PC-9 (cell line): Measurements from ENCODE around the gene N4BP3. TPM values are rescaled to one million over a fixed set of nuclear protein-coding genes. Genes with fewer than 3 reads are reported as not detected.

Experiments
- BruUV-seq: library from RNA; stranded (reverse); fragments of 400-500 nt; replicated peaks from 2 replicates; lab custom pipeline; 2021; lab: Mats Ljungman, UMichigan
- CTCF ChIA-PET: fragments of 300-600 bp; sonication (Branson Sonifier 250); formaldehyde crosslinking; loops from one replicate; lab custom pipeline; 2022; ENCODE audit warnings: antibody characterized with exemption; lab: Charles Lee
- POLR2A ChIA-PET: fragments of 300-600 bp; sonication (Branson Sonifier 250); formaldehyde crosslinking; loops from one replicate; lab custom pipeline; 2022; ENCODE audit warnings: antibody characterized with exemption; ENCODE audit not compliant: unreplicated experiment; lab: Charles Lee
- DNase-seq, 2 experiments: peaks; one replicate each; pipeline versions ENCODE4 v3.0.0 to v3.0.0-alpha.2; 2015 to 2022; ENCODE audit warnings: mixed read lengths in 1 of 2
- H2AFZ ChIP-seq: fragments of 200-600 bp; sonication (generic); 2 replicates; pipeline ENCODE4 v1.8.1; 2017; ENCODE audit warnings: antibody characterized with exemption
- H3F3A ChIP-seq: fragments of 200-600 bp; sonication (generic); 2 replicates; pipeline ENCODE4 v1.8.1; 2017; ENCODE audit warnings: antibody characterized with exemption, mild to moderate bottlenecking, low read depth; ENCODE audit not compliant: insufficient read depth
- H3K27ac ChIP-seq: fragments of 200-600 bp; sonication (generic); 2 replicates; pipeline ENCODE4 v1.6.1; 2016; ENCODE audit warnings: mixed run types
- H3K27me3 ChIP-seq: fragments of 200-600 bp; sonication (generic); 2 replicates; pipeline ENCODE4 v1.6.1; 2016; ENCODE audit warnings: low read depth, mixed run types; ENCODE audit not compliant: insufficient read depth
- H3K36me3 ChIP-seq: fragments of 200-600 bp; sonication (generic); 2 replicates; pipeline ENCODE4 v1.6.1; 2016; ENCODE audit warnings: low read depth, mixed run types
- H3K4me1 ChIP-seq: fragments of 200-600 bp; sonication (generic); replicated peaks from 2 replicates; pipeline ENCODE4 v1.6.1; 2016; ENCODE audit warnings: mixed run types; ENCODE audit not compliant: insufficient read depth
- H3K4me2 ChIP-seq: fragments of 200-600 bp; sonication (generic); 2 replicates; pipeline ENCODE4 v1.6.1; 2017; ENCODE audit warnings: mixed run types
- H3K4me3 ChIP-seq: fragments of 200-600 bp; sonication (generic); 2 replicates; pipeline ENCODE4 v1.6.1; 2016; ENCODE audit warnings: mixed run types
- H3K79me2 ChIP-seq: fragments of 200-600 bp; sonication (generic); 2 replicates; pipeline ENCODE4 v1.6.1; 2017; ENCODE audit warnings: low read depth, mixed run types
- H3K9me2 ChIP-seq: fragments of 200-600 bp; sonication (generic); 2 replicates; pipeline ENCODE4 v1.8.1; 2017; ENCODE audit warnings: mild to moderate bottlenecking; ENCODE audit not compliant: insufficient read depth
- H3K9me3 ChIP-seq: fragments of 200-600 bp; sonication (generic); 2 replicates; pipeline ENCODE4 v1.8.1; 2016; ENCODE audit warnings: low read depth; ENCODE audit not compliant: insufficient read depth
- H4K20me1 ChIP-seq: fragments of 200-600 bp; sonication (generic); 2 replicates; pipeline ENCODE4 v1.8.1; 2017; ENCODE audit not compliant: insufficient read depth
- EZH2 ChIP-seq: fragments of 200-600 bp; sonication (generic); IDR thresholded peaks from 2 replicates; pipeline ENCODE4 v1.8.0; 2017; ENCODE audit warnings: antibody characterized with exemption, low read depth
- intact Hi-C: fragments of 100-400 bp; cut with micrococcal nuclease; formaldehyde crosslinking; loops from one replicate; pipeline ENCODE4 v1.10.0; 2022; ENCODE audit not compliant: unreplicated experiment
- total RNA-seq: library from RNA; stranded (reverse); gene quantifications from 2 replicates; pipeline ENCODE4 v1.2.3, GENCODE V29; 2021
- TF ChIP-seq, protein P1 (sequence below): fragments of 200-600 bp; sonication (generic); conservative IDR thresholded peaks from 2 replicates; pipeline ENCODE4 v1.6.1; 2017; ENCODE audit warnings: mixed run types, antibody characterized with exemption, mild to moderate bottlenecking, moderate library complexity

Gene N4BP3
- total RNA-seq, 1 experiment from 2014 or later, result 0.81 TPM

- Histone ChIP-seq H3K36me3 (no peaks in the 10 kb centered on the region), H2AFZ (no peak overlapping the region), H3K9me3 (no peaks in the 10 kb centered on the region), H3K4me2 (peak overlapping the region; percentile 40; the same call in 1 of the 2 replicates), H3K27me3 (no peaks in the 10 kb centered on the region), H3K9me2 (no peaks in the 10 kb centered on the region), H3F3A (peaks cover 38% of the 10 kb centered on the region), H3K4me1 (peaks cover 60% of the 10 kb centered on the region), H3K27ac (no peak overlapping the region), H3K79me2 (no peaks in the 10 kb centered on the region), H3K4me3 (no peak overlapping the region), H4K20me1 (no peaks in the 10 kb centered on the region)
- TF ChIP-seq EZH2, result no peak
- TF ChIP-seq, protein P1, sequence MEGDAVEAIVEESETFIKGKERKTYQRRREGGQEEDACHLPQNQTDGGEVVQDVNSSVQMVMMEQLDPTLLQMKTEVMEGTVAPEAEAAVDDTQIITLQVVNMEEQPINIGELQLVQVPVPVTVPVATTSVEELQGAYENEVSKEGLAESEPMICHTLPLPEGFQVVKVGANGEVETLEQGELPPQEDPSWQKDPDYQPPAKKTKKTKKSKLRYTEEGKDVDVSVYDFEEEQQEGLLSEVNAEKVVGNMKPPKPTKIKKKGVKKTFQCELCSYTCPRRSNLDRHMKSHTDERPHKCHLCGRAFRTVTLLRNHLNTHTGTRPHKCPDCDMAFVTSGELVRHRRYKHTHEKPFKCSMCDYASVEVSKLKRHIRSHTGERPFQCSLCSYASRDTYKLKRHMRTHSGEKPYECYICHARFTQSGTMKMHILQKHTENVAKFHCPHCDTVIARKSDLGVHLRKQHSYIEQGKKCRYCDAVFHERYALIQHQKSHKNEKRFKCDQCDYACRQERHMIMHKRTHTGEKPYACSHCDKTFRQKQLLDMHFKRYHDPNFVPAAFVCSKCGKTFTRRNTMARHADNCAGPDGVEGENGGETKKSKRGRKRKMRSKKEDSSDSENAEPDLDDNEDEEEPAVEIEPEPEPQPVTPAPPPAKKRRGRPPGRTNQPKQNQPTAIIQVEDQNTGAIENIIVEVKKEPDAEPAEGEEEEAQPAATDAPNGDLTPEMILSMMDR, result no peak
- ChIA-PET POLR2A (interaction anchor here (0.6 kb wide), 1 partner anchor 100 kb away, joined by 4 read pairs; the partner anchor contains the start of gene HNRNPAB), CTCF (no interaction called here)
- DNase-seq, result peak; percentile 49 to 67
- intact Hi-C loops, result no loop called here
- no TSS peak for BruUV-seq
These were observed 8.8 kb upstream of the N4BP3 start for GRCh38 chr5:178104492-178104891.

DNA sequence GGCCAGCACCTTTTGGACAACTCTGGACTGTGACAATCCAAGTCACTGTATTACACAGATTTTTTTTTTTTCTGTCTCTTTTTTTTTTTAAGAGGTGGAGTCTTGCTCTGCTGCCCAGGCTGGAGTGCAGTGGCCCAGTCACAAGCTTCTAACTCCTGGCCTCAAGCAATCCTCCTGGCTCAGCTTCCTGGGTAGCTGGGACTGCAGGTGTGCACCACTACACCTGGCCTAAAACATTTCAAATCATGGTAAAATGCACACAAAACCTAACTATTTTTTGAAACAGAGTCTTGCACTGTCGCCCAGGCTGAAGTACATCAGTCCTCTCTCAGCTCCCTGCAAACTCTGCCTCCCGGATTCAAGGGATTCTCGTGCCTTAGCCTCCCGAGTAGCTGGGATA lies 7.2 kb upstream of the N4BP3 start:
- Histone ChIP-seq H3K27ac (no peak overlapping the region), H3K79me2 (no peaks in the 10 kb centered on the region), H4K20me1 (no peaks in the 10 kb centered on the region), H2AFZ (no peak overlapping the region), H3K27me3 (no peaks in the 10 kb centered on the region), H3K4me3 (no peak overlapping the region), H3K9me2 (no peaks in the 10 kb centered on the region), H3K9me3 (no peaks in the 10 kb centered on the region), H3K36me3 (no peaks in the 10 kb centered on the region), H3K4me1 (peaks cover 71% of the 10 kb centered on the region), H3K4me2 (no peak overlapping the region), H3F3A (peaks cover 45% of the 10 kb centered on the region)
- ChIA-PET POLR2A (no interaction called here), CTCF (no interaction called here)
- no TSS peak for BruUV-seq
- TF ChIP-seq EZH2, result no peak
- TF ChIP-seq, protein P1, result no peak
- DNase-seq, result no peak
- intact Hi-C loops, result no loop called here

DNA sequence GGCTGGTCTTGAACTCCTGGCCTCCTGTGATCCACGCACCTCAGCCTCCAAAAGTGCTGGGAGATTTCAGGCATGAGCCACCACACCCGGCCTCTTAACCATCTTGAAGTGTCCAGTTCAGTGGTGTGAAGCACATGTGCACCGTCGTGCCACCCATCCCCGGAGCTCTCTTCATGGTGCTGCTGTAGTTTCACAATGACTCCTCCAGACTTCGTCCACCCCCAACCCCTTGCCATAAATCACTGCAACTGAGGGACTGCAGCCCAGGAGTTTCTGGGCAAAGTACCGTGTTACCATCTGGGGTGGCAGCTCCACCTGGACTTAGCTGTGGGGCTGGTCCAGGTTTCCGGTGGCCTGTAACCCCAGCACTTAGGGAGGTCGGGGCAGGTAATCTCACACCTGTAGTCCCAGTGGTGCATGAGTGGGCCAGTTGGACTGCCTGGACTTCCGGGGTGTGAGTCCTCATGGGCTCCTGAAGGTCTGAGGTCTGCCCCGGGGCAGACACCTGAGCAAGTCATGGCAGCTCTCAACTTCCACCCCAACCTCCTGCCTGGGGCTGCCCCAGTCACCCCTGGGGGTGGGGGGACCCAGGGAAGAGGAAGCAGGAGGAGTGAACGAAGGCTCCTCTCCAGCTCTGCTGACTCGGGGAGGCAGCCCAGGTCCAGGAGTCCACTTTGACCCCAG lies 6.6 kb upstream of the N4BP3 start:
- intact Hi-C loops, result no loop called here
- peak; percentile 49 to 79 for DNase-seq

More for the DNA sequence above, 6.6 kb upstream of the N4BP3 start:
- Histone ChIP-seq H3K36me3 (no peaks in the 10 kb centered on the region), H3K4me2 (peak overlapping the region; percentile 73), H3F3A (peaks cover 45% of the 10 kb centered on the region), H3K27ac (peak overlapping the region; percentile 31; the same call in 1 of the 2 replicates), H3K4me3 (no peak overlapping the region), H3K9me3 (no peaks in the 10 kb centered on the region), H3K9me2 (no peaks in the 10 kb centered on the region), H3K79me2 (no peaks in the 10 kb centered on the region), H3K4me1 (peaks cover 74% of the 10 kb centered on the region), H3K27me3 (no peaks in the 10 kb centered on the region), H4K20me1 (no peaks in the 10 kb centered on the region), H2AFZ (no peak overlapping the region)
- TF ChIP-seq, protein P1, result no peak
- TF ChIP-seq EZH2, result no peak
- CTCF ChIA-PET, result no interaction called here
- BruUV-seq, result no TSS peak
- POLR2A ChIA-PET, result interaction anchor here (0.6 kb wide), 1 partner anchor 609 kb away, joined by 3 read pairs; the partner anchor contains the start of gene PDLIM7
